ENCODE measurements around the gene CALHM2.

CALHM2 gene

DNA sequence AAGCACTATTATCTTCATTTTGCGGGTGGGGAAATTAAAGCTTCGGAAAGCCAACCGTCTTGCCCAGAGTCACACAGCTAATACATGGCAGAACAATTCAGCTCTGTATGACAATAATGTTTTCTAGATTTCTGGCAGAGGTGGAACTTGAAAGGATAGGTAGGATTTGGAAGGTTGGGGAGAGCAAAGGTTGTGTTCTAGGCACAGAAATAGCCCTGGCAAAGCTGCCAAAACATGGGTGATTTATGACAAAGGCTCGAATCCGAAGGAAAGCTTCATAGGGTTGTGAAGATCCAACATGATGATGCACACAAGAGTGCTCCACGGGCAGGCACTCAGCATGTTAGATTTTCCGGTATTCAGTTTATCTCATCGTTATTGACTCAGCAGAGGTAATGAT is 36.6 kb downstream of the CALHM2 start:
- DNase-seq: no peak

DNA sequence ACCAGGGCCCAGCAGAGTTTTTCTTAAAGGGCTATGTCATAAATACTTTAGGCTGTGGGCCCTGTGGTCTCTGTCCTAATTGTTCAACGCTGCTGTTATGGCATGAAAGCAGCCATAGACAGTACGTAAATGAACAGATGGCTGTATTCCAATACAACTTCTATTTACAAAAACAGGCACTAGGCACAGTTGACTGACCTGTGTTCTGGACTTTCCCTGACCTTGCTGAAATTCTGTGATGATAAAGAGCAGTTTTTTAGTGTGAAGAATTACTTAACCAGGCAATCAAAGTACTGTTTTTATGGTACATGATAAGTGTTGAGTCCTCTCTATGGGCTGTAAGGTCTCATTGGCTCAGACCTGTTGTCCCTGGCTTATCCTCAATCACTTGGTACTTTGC is 38.6 kb downstream of the CALHM2 start:
- DNase-seq: no peak

DNA sequence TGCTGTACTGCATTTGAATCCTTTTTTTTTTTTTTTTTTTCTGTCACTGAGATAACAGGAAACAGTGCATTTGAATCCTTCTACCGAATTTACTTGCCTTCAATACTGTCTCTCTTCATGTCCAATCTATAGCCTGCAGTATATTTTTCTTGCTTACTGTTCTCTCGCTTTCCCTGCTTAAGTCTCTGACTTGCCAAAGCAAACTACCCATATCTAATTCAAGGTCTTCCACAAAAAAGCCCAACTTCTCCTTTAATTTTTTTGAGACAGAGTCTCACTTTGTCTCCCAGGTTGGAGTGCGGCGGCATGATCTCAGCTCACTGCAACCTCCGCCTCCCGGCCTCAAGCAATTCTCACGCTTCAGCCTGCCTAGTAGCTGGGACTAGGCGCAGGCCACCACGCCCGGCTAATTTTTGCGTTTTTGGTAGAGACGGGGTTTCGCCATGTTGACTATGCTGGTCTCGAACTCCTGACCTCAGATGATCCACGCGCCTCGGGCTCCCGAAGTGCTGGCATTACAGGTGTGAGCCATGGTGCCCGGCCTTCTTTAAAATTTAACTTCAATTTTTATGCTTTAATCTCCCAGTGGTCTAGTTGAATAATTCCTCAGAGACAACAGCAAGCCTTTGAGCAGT is 54.9 kb downstream of the CALHM2 start:
- DNase-seq: no peak

DNA sequence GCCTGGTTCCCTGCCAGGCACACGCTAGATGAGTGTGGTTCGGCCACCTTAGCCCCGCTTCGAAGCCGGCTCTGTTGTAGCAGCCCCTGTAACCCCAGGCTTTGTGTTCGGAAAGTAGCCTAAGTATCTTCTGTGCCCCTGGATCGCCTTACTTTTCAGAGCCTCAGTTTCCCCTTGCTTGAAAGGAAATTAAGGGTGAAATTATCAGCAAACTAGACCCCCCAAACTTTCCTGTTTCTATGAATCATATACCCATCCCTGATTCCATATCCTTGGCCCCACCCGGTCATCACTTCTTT is 55.4 kb downstream of the CALHM2 start:
- no peak for DNase-seq
